Uterus (tissue), 4 donors: ENCODE measurements around the gene ANO6. TPM values are rescaled to one million over a fixed set of nuclear protein-coding genes. Genes with fewer than 3 reads are reported as not detected.

Source experiments
- DNase-seq, 2 donors: peaks; one replicate each; pipeline ENCODE4 v3.0.0-alpha.2; 2019 to 2020
- H3K27ac ChIP-seq, 2 donors: fragments of 200-600 bp; sonication (generic); 1 replicate in 1 of 2; 2 replicates in 1 of 2; pipeline ENCODE4 v1.5.1; 2016 to 2018
- H3K27me3 ChIP-seq, 2 donors: fragments of 200-600 bp; sonication (generic); one replicate each; pipeline ENCODE4 v1.5.1; 2018 to 2019; ENCODE audit warnings: control low read depth in 1 of 2
- H3K36me3 ChIP-seq, 2 donors: fragments of 200-600 bp; sonication (generic); one replicate each; pipeline ENCODE4 v1.5.1; 2019; ENCODE audit warnings: control low read depth in 1 of 2
- H3K4me1 ChIP-seq, 2 donors: fragments of 200-600 bp; sonication (generic); one replicate each; pipeline ENCODE4 v1.5.1; 2018 to 2019; ENCODE audit warnings: control low read depth in 1 of 2
- H3K4me3 ChIP-seq, 2 donors: fragments of 200-600 bp; sonication (generic); 1 replicate in 1 of 2; 2 replicates in 1 of 2; pipeline ENCODE4 v1.5.1; 2018 to 2019; ENCODE audit warnings: mild to moderate bottlenecking in 1 of 2
- H3K9me3 ChIP-seq, 2 donors: fragments of 200-600 bp; sonication (generic); one replicate each; pipeline ENCODE4 v1.5.1; 2019; ENCODE audit warnings: control low read depth in 1 of 2
- POLR2A ChIP-seq, 2 donors: fragments of 450-650 bp; IDR thresholded peaks; one replicate each; pipeline ENCODE4 v1.6.1; 2016; ENCODE audit warnings: antibody characterized with exemption in 2 of 2, mild to moderate bottlenecking in 1 of 2, moderate library complexity in 1 of 2
- intact Hi-C: fragments of 100-400 bp; cut with DNase I; formaldehyde crosslinking; loops from one replicate; pipeline ENCODE4 v1.15.1; 2023; ENCODE audit warnings: low total_unique reads
- total RNA-seq, 4 donors: library from RNA; depleted of rRNA in 3 of 4; stranded (reverse); fragments of >200 nt in 3 of 4; gene quantifications; one replicate each; pipeline versions ENCODE4 v1.1.0 to v1.2.4, GENCODE V29; 2014 to 2023
- TF ChIP-seq, protein P1 (sequence below), 4 experiments: fragments of 200-600 bp in 2 of 4; fragments of 450-650 bp in 2 of 4; sonication (generic) in 2 of 4; IDR thresholded peaks; one replicate each; pipeline ENCODE4 v1.5.1; 2016 to 2019; ENCODE audit warnings: antibody characterized with exemption in 4 of 4, mild to moderate bottlenecking in 2 of 4, moderate library complexity in 1 of 4
- donor health status: DM: yes; HTN: yes; CAD: no.

The ANO6 gene
- total RNA-seq, 4 donors from 2014 or later: 53.8 to 125 (median 75.9) TPM

GRCh38 chr12:45329702-45330101 lies 113.8 kb downstream of the ANO6 start:
- no peak overlapping the region for H3K27ac ChIP-seq
- no peak for DNase-seq
- peaks cover 0 to 3% of the 10 kb centered on the region in 2 donors for H3K27me3 ChIP-seq
- H3K4me1 ChIP-seq: no peaks in the 10 kb centered on the region
- H3K9me3 ChIP-seq: no peaks in the 10 kb centered on the region
- intact Hi-C loops: no loop called here
- no peak overlapping the region for H3K4me3 ChIP-seq
- TF ChIP-seq, protein P1, sequence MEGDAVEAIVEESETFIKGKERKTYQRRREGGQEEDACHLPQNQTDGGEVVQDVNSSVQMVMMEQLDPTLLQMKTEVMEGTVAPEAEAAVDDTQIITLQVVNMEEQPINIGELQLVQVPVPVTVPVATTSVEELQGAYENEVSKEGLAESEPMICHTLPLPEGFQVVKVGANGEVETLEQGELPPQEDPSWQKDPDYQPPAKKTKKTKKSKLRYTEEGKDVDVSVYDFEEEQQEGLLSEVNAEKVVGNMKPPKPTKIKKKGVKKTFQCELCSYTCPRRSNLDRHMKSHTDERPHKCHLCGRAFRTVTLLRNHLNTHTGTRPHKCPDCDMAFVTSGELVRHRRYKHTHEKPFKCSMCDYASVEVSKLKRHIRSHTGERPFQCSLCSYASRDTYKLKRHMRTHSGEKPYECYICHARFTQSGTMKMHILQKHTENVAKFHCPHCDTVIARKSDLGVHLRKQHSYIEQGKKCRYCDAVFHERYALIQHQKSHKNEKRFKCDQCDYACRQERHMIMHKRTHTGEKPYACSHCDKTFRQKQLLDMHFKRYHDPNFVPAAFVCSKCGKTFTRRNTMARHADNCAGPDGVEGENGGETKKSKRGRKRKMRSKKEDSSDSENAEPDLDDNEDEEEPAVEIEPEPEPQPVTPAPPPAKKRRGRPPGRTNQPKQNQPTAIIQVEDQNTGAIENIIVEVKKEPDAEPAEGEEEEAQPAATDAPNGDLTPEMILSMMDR (IDR thresholded peaks at IDR 0.05): no peak
- no peaks in the 10 kb centered on the region for H3K36me3 ChIP-seq

DNA sequence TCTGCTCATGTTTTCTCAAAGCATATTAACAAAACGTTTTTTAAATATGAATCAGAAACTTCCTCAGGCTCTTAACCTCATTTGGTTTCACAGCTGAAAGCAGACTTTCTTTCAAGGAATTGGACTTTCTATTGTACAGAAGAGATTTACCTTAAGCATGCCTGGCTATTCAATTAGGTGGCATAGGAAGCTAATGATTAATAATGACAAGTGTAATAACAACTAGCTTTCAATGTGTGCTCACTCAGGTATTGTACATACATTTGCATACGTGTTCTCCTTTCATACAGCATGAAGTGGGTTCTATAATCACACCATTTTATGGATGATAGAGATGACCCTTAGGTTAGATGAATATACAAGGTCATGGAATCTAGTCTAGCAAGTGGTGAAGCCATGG lies 115.7 kb downstream of the ANO6 start:
- no peaks in the 10 kb centered on the region for H3K9me3 ChIP-seq
- TF ChIP-seq POLR2A (IDR thresholded peaks at IDR 0.05): no peak
- TF ChIP-seq, protein P1 (IDR thresholded peaks at IDR 0.05): no peak
- no peak for DNase-seq
- no peaks in the 10 kb centered on the region for H3K36me3 ChIP-seq
- H3K27me3 ChIP-seq: peaks cover 0 to 3% of the 10 kb centered on the region in 2 donors
- intact Hi-C loops: no loop called here
- no peaks in the 10 kb centered on the region for H3K4me1 ChIP-seq
- H3K27ac ChIP-seq: no peak overlapping the region
- H3K4me3 ChIP-seq: no peak overlapping the region

GRCh38 chr12:45334396-45334795 lies 118.5 kb downstream of the ANO6 start:
- Histone ChIP-seq H3K4me1 (no peaks in the 10 kb centered on the region), H3K4me3 (no peak overlapping the region), H3K36me3 (no peaks in the 10 kb centered on the region), H3K27me3 (peaks cover 0 to 3% of the 10 kb centered on the region in 2 donors), H3K27ac (no peak overlapping the region), H3K9me3 (no peaks in the 10 kb centered on the region)
- DNase-seq: no peak
- TF ChIP-seq, protein P1 (IDR thresholded peaks at IDR 0.05): no peak
- TF ChIP-seq POLR2A (IDR thresholded peaks at IDR 0.05): no peak
- intact Hi-C loops: no loop called here

GRCh38 chr12:45336331-45336730 lies 120.4 kb downstream of the ANO6 start:
- H3K9me3 ChIP-seq: no peaks in the 10 kb centered on the region
- TF ChIP-seq, protein P1 (IDR thresholded peaks at IDR 0.05): no peak
- no peak for TF ChIP-seq POLR2A (IDR thresholded peaks at IDR 0.05)
- H3K4me1 ChIP-seq: no peaks in the 10 kb centered on the region
- intact Hi-C loops: no loop called here
- no peak for DNase-seq
- no peaks in the 10 kb centered on the region for H3K27me3 ChIP-seq
- no peaks in the 10 kb centered on the region for H3K36me3 ChIP-seq
- H3K27ac ChIP-seq: no peak overlapping the region
- no peak overlapping the region for H3K4me3 ChIP-seq

- intact Hi-C loops: no loop called here
- TF ChIP-seq POLR2A (IDR thresholded peaks at IDR 0.05): no peak
- TF ChIP-seq, protein P1 (IDR thresholded peaks at IDR 0.05): no peak
- H3K27ac ChIP-seq: no peak overlapping the region
Measured at GRCh38 chr12:45336762-45337596, 121.1 kb downstream of the ANO6 start.

More at GRCh38 chr12:45336762-45337596, 121.1 kb downstream of the ANO6 start:
- no peak for DNase-seq
- no peaks in the 10 kb centered on the region for H3K27me3 ChIP-seq
- no peaks in the 10 kb centered on the region for H3K9me3 ChIP-seq
- no peaks in the 10 kb centered on the region for H3K36me3 ChIP-seq
- no peak overlapping the region for H3K4me3 ChIP-seq
- no peaks in the 10 kb centered on the region for H3K4me1 ChIP-seq
